SK-N-SH treated with all-trans-retinoic acid at 6 μM for 48 hours (cell line): ENCODE measurements around the gene MCHR2.
"Not testable (repeated sequence)": the region's sequence is repeated elsewhere in the genome, so short reads cannot be mapped to it uniquely, and the experiment has no call there.

Experiments
- ATAC-seq: fragments of 200-7000 bp; cut with Tn5 transposase; 3 replicates; pipeline ENCODE4 v1.9.1; 2020; ENCODE audit warnings: mild to moderate bottlenecking, moderate library complexity
- BACH2 ChIP-seq: fragments of 250-450 bp; sonication (Bioruptor Pico); IDR thresholded peaks from 2 replicates; pipeline ENCODE4 v1.9.0; 2021; ENCODE audit warnings: mild to moderate bottlenecking, borderline replicate concordance
- CSRNP3 ChIP-seq: fragments of 250-450 bp; sonication (Bioruptor Pico); IDR thresholded peaks from 2 replicates; pipeline ENCODE4 v1.5.1; 2021; ENCODE audit warnings: mild to moderate bottlenecking, moderate library complexity
- ESRRG ChIP-seq: fragments of 250-450 bp; sonication (Bioruptor Pico); IDR thresholded peaks from 2 replicates; pipeline ENCODE4 v1.6.1; 2021; ENCODE audit warnings: mild to moderate bottlenecking
- GLIS3 ChIP-seq: fragments of 250-450 bp; sonication (Bioruptor Pico); IDR thresholded peaks from 2 replicates; pipeline ENCODE4 v1.5.0; 2020; ENCODE audit warnings: mild to moderate bottlenecking, moderate library complexity
- ISL1 ChIP-seq: fragments of 250-450 bp; sonication (Bioruptor Pico); IDR thresholded peaks from 2 replicates; pipeline ENCODE4 v2.1.2; 2022; ENCODE audit warnings: mild to moderate bottlenecking, moderate library complexity
- OSR1 ChIP-seq: fragments of 250-450 bp; sonication (Bioruptor Pico); IDR thresholded peaks from 2 replicates; pipeline ENCODE4 v1.8.0; 2022; ENCODE audit warnings: moderate library complexity, mild to moderate bottlenecking, inconsistent platforms
- TCF4 ChIP-seq: fragments of 250-450 bp; sonication (Bioruptor Pico); IDR thresholded peaks from 2 replicates; pipeline ENCODE4 v1.8.0; 2021; ENCODE audit warnings: mild to moderate bottlenecking, moderate library complexity, borderline replicate concordance
- ZFP3 ChIP-seq: fragments of 250-450 bp; sonication (Bioruptor Pico); IDR thresholded peaks from 2 replicates; pipeline ENCODE4 v1.5.0; 2020; ENCODE audit warnings: mild to moderate bottlenecking, moderate library complexity
- ZFP30 ChIP-seq: fragments of 450-650 bp; formaldehyde crosslinking; IDR thresholded peaks from 2 replicates; pipeline ENCODE4 v1.5.0; 2022; ENCODE audit warnings: mild to moderate bottlenecking, moderate library complexity
- ZNF565 ChIP-seq: fragments of 450-650 bp; formaldehyde crosslinking; conservative IDR thresholded peaks from 2 replicates; pipeline ENCODE4 v1.5.0; 2020; ENCODE audit warnings: low read depth, mild to moderate bottlenecking, moderate library complexity
- ZNF70 ChIP-seq: fragments of 450-650 bp; formaldehyde crosslinking; IDR thresholded peaks from 2 replicates; pipeline ENCODE4 v1.5.0; 2020; ENCODE audit warnings: mild to moderate bottlenecking, moderate library complexity
- ZNF8 ChIP-seq: fragments of 450-650 bp; formaldehyde crosslinking; IDR thresholded peaks from 2 replicates; pipeline ENCODE4 v1.5.0; 2020; ENCODE audit warnings: mild to moderate bottlenecking, moderate library complexity
- TF ChIP-seq, protein P1 (sequence below): fragments of 250-450 bp; sonication (Bioruptor Pico); IDR thresholded peaks from 2 replicates; pipeline ENCODE4 v1.5.0; 2020; ENCODE audit warnings: mild to moderate bottlenecking, moderate library complexity
- TF ChIP-seq, protein P2 (sequence below): fragments of 250-450 bp; sonication (Bioruptor Pico); IDR thresholded peaks from 2 replicates; pipeline ENCODE4 v1.8.0; 2020; ENCODE audit warnings: mild to moderate bottlenecking, moderate library complexity, borderline replicate concordance
- TF ChIP-seq, protein P3 (sequence below): fragments of 250-450 bp; sonication (Bioruptor Pico); IDR thresholded peaks from 2 replicates; pipeline ENCODE4 v1.8.0; 2021; ENCODE audit warnings: low read depth, mild to moderate bottlenecking, moderate library complexity, borderline replicate concordance

MCHR2 gene, protein sequence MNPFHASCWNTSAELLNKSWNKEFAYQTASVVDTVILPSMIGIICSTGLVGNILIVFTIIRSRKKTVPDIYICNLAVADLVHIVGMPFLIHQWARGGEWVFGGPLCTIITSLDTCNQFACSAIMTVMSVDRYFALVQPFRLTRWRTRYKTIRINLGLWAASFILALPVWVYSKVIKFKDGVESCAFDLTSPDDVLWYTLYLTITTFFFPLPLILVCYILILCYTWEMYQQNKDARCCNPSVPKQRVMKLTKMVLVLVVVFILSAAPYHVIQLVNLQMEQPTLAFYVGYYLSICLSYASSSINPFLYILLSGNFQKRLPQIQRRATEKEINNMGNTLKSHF

GRCh38 chr6:99993533-99994251, at the start of gene MCHR2:
Gene MCHR2, minus strand, starts transcription at chr6:99994223. Its CDS starts 38,076 bp downstream, at chr6:99956147.
- no peak for TF ChIP-seq GLIS3 (CRISPR knock-in tag)
- TF ChIP-seq, protein P1, sequence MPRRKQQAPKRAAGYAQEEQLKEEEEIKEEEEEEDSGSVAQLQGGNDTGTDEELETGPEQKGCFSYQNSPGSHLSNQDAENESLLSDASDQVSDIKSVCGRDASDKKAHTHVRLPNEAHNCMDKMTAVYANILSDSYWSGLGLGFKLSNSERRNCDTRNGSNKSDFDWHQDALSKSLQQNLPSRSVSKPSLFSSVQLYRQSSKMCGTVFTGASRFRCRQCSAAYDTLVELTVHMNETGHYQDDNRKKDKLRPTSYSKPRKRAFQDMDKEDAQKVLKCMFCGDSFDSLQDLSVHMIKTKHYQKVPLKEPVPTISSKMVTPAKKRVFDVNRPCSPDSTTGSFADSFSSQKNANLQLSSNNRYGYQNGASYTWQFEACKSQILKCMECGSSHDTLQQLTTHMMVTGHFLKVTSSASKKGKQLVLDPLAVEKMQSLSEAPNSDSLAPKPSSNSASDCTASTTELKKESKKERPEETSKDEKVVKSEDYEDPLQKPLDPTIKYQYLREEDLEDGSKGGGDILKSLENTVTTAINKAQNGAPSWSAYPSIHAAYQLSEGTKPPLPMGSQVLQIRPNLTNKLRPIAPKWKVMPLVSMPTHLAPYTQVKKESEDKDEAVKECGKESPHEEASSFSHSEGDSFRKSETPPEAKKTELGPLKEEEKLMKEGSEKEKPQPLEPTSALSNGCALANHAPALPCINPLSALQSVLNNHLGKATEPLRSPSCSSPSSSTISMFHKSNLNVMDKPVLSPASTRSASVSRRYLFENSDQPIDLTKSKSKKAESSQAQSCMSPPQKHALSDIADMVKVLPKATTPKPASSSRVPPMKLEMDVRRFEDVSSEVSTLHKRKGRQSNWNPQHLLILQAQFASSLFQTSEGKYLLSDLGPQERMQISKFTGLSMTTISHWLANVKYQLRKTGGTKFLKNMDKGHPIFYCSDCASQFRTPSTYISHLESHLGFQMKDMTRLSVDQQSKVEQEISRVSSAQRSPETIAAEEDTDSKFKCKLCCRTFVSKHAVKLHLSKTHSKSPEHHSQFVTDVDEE: no peak
- no peak for TF ChIP-seq ZNF565 (CRISPR knock-in tag)
- ATAC-seq: no peak

DNA sequence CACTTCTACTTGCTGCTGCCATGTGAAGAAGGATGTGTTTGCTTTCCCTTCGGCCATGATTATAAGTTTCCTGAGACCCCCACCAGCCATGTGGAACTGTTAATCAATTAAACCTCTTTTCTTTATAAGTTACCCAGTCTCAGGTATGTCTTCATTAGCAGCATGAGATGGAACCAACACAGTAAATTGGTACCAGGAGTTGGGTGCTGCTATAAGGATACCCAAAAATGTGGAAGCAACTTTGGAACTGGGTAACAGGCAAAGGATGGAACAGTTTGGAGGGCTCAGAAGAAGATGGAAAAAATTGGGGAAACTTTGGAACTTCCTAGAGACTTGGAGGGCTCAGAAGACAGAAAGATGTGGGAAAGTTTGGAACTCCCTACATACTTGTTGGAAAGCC, 44.5 kb upstream of the MCHR2 start:
- ATAC-seq: not testable (repeated sequence)

DNA sequence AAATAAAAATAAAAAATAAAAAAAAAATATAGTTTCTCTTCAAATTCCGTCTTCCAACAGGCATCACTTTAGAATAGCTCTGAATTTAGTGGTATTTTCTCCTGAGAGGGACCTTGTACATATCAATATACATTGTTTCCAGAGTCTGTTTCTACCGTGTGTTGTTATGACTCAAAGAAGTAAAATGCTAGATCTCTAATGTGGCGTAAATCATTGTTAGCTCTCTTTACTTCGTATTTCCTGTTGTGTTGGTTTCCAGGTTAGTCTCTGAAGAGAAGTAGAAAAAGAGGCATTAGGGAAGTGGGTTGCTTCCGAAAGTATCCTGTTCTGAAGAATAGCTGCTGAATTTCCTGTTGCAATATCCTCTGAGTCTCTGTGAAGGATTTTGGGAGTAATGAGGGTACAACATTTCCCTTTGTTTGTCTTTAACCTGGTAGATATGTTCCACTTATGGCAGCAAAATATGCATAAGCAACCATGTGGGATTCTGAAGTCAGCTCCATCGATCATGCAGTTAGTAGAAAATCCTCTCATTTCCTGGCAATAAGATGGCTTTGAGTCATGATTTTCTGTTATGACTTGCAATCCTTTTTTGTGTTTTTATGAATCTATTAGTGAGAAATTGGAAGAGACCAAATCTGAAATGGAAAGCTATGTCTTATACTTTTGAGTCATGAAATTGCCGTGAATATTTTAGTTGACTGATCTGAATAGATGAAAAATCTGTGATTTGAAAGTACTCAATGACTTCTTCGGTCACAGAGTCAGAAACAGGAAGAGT, 42.0 kb upstream of the MCHR2 start:
- ATAC-seq: no peak
- TF ChIP-seq ESRRG (CRISPR knock-in tag) (no peak), ISL1 (no peak), ZFP3 (CRISPR knock-in tag) (no peak), OSR1 (CRISPR knock-in tag) (no peak), BACH2 (CRISPR knock-in tag) (no peak), CSRNP3 (CRISPR knock-in tag) (no peak), ZFP30 (no peak), ZNF565 (CRISPR knock-in tag) (no peak), TCF4 (CRISPR knock-in tag) (no peak), ZNF70 (no peak), ZNF8 (no peak), GLIS3 (CRISPR knock-in tag) (no peak)
- TF ChIP-seq, protein P2, sequence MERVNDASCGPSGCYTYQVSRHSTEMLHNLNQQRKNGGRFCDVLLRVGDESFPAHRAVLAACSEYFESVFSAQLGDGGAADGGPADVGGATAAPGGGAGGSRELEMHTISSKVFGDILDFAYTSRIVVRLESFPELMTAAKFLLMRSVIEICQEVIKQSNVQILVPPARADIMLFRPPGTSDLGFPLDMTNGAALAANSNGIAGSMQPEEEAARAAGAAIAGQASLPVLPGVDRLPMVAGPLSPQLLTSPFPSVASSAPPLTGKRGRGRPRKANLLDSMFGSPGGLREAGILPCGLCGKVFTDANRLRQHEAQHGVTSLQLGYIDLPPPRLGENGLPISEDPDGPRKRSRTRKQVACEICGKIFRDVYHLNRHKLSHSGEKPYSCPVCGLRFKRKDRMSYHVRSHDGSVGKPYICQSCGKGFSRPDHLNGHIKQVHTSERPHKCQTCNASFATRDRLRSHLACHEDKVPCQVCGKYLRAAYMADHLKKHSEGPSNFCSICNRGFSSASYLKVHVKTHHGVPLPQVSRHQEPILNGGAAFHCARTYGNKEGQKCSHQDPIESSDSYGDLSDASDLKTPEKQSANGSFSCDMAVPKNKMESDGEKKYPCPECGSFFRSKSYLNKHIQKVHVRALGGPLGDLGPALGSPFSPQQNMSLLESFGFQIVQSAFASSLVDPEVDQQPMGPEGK (CRISPR knock-in tag): no peak
- TF ChIP-seq, protein P1: no peak
- TF ChIP-seq, protein P3, sequence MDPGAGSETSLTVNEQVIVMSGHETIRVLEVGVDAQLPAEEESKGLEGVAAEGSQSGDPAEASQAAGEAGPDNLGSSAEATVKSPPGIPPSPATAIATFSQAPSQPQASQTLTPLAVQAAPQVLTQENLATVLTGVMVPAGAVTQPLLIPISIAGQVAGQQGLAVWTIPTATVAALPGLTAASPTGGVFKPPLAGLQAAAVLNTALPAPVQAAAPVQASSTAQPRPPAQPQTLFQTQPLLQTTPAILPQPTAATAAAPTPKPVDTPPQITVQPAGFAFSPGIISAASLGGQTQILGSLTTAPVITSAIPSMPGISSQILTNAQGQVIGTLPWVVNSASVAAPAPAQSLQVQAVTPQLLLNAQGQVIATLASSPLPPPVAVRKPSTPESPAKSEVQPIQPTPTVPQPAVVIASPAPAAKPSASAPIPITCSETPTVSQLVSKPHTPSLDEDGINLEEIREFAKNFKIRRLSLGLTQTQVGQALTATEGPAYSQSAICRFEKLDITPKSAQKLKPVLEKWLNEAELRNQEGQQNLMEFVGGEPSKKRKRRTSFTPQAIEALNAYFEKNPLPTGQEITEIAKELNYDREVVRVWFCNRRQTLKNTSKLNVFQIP: no peak
- TF ChIP-seq, all 23 proteins: peak for 0
